ENCODE measurements around the gene RAB13. TPM values are rescaled to one million over a fixed set of nuclear protein-coding genes. Genes with fewer than 3 reads are reported as not detected.

The RAB13 gene
- total and polyA plus RNA-seq, 2 experiments from 2014 or later: 25.9 to 98.7 TPM

GRCh38 chr1:153946622-153947241 lies 39.4 kb downstream of the RAB13 start, which contains the start of gene DENND4B:
TSS of gene DENND4B (minus strand) at chr1:153946718. CDS start at chr1:153944374, 2,344 bp downstream.
- peaks cover 3% of the 10 kb centered on the region for H4K20me1 ChIP-seq (ENCODE audit: insufficient read depth, poor library complexity, severe bottlenecking)
- peak within 1 kb of the TSS; percentile 94 for H2AFZ ChIP-seq
- peak within 1 kb of the TSS; percentile 92 for H3K4me2 ChIP-seq
- TF ChIP-seq EZH2 (IDR thresholded peaks at IDR 0.05; ENCODE audit: borderline replicate concordance) (no peak), EZH2phosphoT487 (IDR thresholded peaks at IDR 0.05; ENCODE audit: low read depth, severe bottlenecking, unreplicated experiment) (no peak), CTCF (IDR thresholded peaks at IDR 0.05; ENCODE audit: poor library complexity) (peak; percentile 95)
- DNase-seq (ENCODE audit: low spot score): peak; percentile 93
- H3K79me2 ChIP-seq: peaks cover 27% of the 10 kb centered on the region
- H3K9me3 ChIP-seq (ENCODE audit: low read depth): no peaks in the 10 kb centered on the region
- 28% methylated on average over 13 of the region's 28 CpGs for WGBS (ENCODE audit: low lambda C conversion rate, missing lambda C conversion rate)
- H3K27me3 ChIP-seq: no peaks in the 10 kb centered on the region
- H3K4me3 ChIP-seq: peak within 1 kb of the TSS; percentile 98
- no peaks in the 10 kb centered on the region for H3K36me3 ChIP-seq (replicated peaks; ENCODE audit: insufficient read depth, low read depth)
- H3K27ac ChIP-seq: peak within 1 kb of the TSS; percentile 97
- peaks cover 7% of the 10 kb centered on the region for H3K4me1 ChIP-seq (ENCODE audit: insufficient read depth)
- no peaks in the 10 kb centered on the region for H3K9me2 ChIP-seq (replicated peaks; ENCODE audit: insufficient read depth)

- Histone ChIP-seq H2AFZ (peak overlapping the region; percentile 94), H3K27ac (peak overlapping the region; percentile 97), H3K36me3 (replicated peaks; ENCODE audit: insufficient read depth, low read depth) (no peaks in the 10 kb centered on the region), H3K4me2 (peak overlapping the region; percentile 92), H3K9me2 (replicated peaks; ENCODE audit: insufficient read depth) (no peaks in the 10 kb centered on the region), H3K9me3 (ENCODE audit: low read depth) (no peaks in the 10 kb centered on the region), H3K4me3 (peak overlapping the region; percentile 98), H3K79me2 (peaks cover 27% of the 10 kb centered on the region), H3K27me3 (no peaks in the 10 kb centered on the region), H4K20me1 (ENCODE audit: insufficient read depth, poor library complexity, severe bottlenecking) (peaks cover 3% of the 10 kb centered on the region), H3K4me1 (ENCODE audit: insufficient read depth) (peaks cover 7% of the 10 kb centered on the region)
- under 1% methylated on average over 35 of the region's 95 CpGs for WGBS (ENCODE audit: low lambda C conversion rate, missing lambda C conversion rate)
- peak; percentile 83 for DNase-seq (ENCODE audit: low spot score)
- TF ChIP-seq EZH2 (IDR thresholded peaks at IDR 0.05; ENCODE audit: borderline replicate concordance) (no peak), EZH2phosphoT487 (IDR thresholded peaks at IDR 0.05; ENCODE audit: low read depth, severe bottlenecking, unreplicated experiment) (no peak), CTCF (IDR thresholded peaks at IDR 0.05; ENCODE audit: poor library complexity) (no peak)
These were observed 40.1 kb downstream of the RAB13 start for GRCh38 chr1:153945795-153946621.

- 57% methylated on average over 12 of the region's 12 CpGs for WGBS (ENCODE audit: low lambda C conversion rate, missing lambda C conversion rate)
- peak overlapping the region; percentile 94 for H2AFZ ChIP-seq
- H3K27me3 ChIP-seq: no peaks in the 10 kb centered on the region
- peak overlapping the region; percentile 97 for H3K27ac ChIP-seq
- no peaks in the 10 kb centered on the region for H3K36me3 ChIP-seq (replicated peaks; ENCODE audit: insufficient read depth, low read depth)
- no peaks in the 10 kb centered on the region for H3K9me2 ChIP-seq (replicated peaks; ENCODE audit: insufficient read depth)
- no peaks in the 10 kb centered on the region for H3K9me3 ChIP-seq (ENCODE audit: low read depth)
- H3K4me2 ChIP-seq: peak overlapping the region; percentile 92
- peak overlapping the region; percentile 98 for H3K4me3 ChIP-seq
- no peak for TF ChIP-seq CTCF (IDR thresholded peaks at IDR 0.05; ENCODE audit: poor library complexity)
- no peak for TF ChIP-seq EZH2phosphoT487 (IDR thresholded peaks at IDR 0.05; ENCODE audit: low read depth, severe bottlenecking, unreplicated experiment)
- no peak for TF ChIP-seq EZH2 (IDR thresholded peaks at IDR 0.05; ENCODE audit: borderline replicate concordance)
- peaks cover 7% of the 10 kb centered on the region for H3K4me1 ChIP-seq (ENCODE audit: insufficient read depth)
- peak; percentile 39 for DNase-seq (ENCODE audit: low spot score)
- H4K20me1 ChIP-seq (ENCODE audit: insufficient read depth, poor library complexity, severe bottlenecking): peaks cover 3% of the 10 kb centered on the region
- peaks cover 27% of the 10 kb centered on the region for H3K79me2 ChIP-seq
These were observed 40.9 kb downstream of the RAB13 start for GRCh38 chr1:153945131-153945794.
